ENCODE results near the gene GOLGB1.
"Not testable (repeated sequence)": the region's sequence is repeated elsewhere in the genome, so short reads cannot be mapped to it uniquely, and the experiment has no call there.

The GOLGB1 gene

GRCh38 chr3:121750087-121750415 lies 510 bp upstream of the GOLGB1 start:
- in situ Hi-C loops (cut with MboI; ENCODE audit: low pct_unique_long_range_greater_than_20kb, low sequenced_read_pairs) = no loop called here
- DNase-seq = no peak

- in situ Hi-C loops (cut with MboI; ENCODE audit: low pct_unique_long_range_greater_than_20kb, low sequenced_read_pairs) = no loop called here
- no peak for DNase-seq
These were observed 763 bp downstream of the GOLGB1 start for GRCh38 chr3:121748680-121749275.

GRCh38 chr3:121747976-121748375 lies 1.6 kb downstream of the GOLGB1 start:
- no peak for DNase-seq
- in situ Hi-C loops (cut with MboI; ENCODE audit: low pct_unique_long_range_greater_than_20kb, low sequenced_read_pairs) = no loop called here

GRCh38 chr3:121743106-121743505 lies 6.4 kb downstream of the GOLGB1 start:
- in situ Hi-C loops (cut with MboI; ENCODE audit: low pct_unique_long_range_greater_than_20kb, low sequenced_read_pairs); DNase-seq: not testable (repeated sequence)

DNA sequence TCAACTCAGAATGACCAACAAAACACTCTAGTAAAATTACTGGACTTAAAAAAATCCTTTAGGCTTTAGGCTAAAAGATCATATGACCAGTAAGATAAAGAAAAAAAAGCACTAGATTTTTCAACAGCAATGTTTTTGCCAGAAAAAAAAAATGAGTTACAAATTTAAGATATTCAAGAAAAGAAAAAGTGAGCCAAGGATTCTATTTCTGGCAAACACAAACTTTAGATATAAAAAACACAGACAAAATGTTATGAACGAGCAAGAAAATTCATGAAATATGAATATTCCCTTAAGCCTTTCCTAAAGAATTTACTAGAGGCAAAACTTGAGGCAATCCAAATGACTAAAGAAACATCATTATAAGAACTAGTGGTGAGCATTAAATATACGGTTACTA lies 8.6 kb downstream of the GOLGB1 start:
- no peak for DNase-seq
- in situ Hi-C loops (cut with MboI; ENCODE audit: low pct_unique_long_range_greater_than_20kb, low sequenced_read_pairs) = no loop called here

GRCh38 chr3:121739902-121740301 lies 9.6 kb downstream of the GOLGB1 start:
- in situ Hi-C loops (cut with MboI; ENCODE audit: low pct_unique_long_range_greater_than_20kb, low sequenced_read_pairs) = no loop called here
- no peak for DNase-seq

GRCh38 chr3:121737644-121738043 lies 11.9 kb downstream of the GOLGB1 start:
- in situ Hi-C loops (cut with MboI; ENCODE audit: low pct_unique_long_range_greater_than_20kb, low sequenced_read_pairs) = no loop called here
- no peak for DNase-seq

DNA sequence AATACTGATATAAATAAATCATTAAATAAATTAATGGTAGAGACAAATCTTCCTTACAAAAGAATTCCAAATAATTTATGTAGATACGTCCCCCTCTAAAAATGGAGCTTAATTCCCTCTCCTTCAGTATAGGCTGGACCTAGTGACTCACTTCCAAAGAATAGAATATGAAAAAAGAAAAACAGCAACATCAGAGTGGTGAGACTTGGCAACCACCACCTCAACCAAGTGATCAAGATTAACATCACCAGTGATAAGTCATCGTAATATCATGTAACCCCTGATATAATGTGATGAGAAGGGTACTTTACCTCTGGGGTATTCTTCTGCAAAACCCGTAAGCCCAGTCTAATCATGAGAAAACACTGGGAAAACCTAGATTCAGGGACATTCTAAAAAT lies 13.4 kb downstream of the GOLGB1 start:
- in situ Hi-C loops (cut with MboI; ENCODE audit: low pct_unique_long_range_greater_than_20kb, low sequenced_read_pairs) = no loop called here

GRCh38 chr3:121735047-121735696 lies 14.4 kb downstream of the GOLGB1 start:
- in situ Hi-C loops (cut with MboI; ENCODE audit: low pct_unique_long_range_greater_than_20kb, low sequenced_read_pairs) = no loop called here
- no peak for DNase-seq

More for the DNA sequence above, 13.4 kb downstream of the GOLGB1 start:
- no peak for DNase-seq

DNA sequence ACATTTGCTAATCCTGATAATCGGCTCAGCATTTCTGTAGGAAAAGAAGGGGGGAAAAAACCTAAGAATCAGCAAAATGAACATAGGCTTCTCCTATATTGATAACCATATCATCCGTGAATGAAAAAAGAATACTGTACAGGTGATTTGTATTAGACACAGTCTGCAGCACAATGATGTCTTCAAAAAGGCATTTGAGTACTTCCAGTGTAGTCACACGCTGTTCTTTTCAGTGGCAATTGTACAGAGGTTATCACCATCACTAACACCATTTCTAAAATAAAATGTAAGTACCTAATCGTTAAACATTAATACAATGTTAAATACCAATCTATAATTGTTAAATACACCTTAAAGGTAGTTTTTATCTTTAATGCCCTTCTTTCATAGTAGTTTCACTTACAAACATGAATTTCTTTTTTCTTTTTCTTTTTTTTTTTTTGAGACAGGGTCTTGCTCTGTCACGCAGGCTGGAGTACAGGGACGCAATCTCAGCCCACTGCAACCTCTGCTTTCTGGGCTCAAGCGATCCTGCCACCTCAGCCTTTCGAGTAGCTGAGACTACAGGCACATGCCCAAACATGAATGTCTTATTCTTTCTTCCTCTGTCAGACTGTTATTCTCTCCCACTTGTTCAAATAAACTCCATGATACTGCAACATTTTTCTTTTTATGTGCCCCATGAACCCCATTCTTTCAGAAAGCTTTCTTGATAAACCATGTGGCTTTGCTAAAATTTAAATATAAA lies 18.4 kb downstream of the GOLGB1 start:
- in situ Hi-C loops (cut with MboI; ENCODE audit: low pct_unique_long_range_greater_than_20kb, low sequenced_read_pairs) = no loop called here
- DNase-seq = no peak

- peak; percentile 88 for DNase-seq
- in situ Hi-C loops (cut with MboI; ENCODE audit: low pct_unique_long_range_greater_than_20kb, low sequenced_read_pairs) = no loop called here
These were observed 25.4 kb downstream of the GOLGB1 start for GRCh38 chr3:121724130-121724529.

DNA sequence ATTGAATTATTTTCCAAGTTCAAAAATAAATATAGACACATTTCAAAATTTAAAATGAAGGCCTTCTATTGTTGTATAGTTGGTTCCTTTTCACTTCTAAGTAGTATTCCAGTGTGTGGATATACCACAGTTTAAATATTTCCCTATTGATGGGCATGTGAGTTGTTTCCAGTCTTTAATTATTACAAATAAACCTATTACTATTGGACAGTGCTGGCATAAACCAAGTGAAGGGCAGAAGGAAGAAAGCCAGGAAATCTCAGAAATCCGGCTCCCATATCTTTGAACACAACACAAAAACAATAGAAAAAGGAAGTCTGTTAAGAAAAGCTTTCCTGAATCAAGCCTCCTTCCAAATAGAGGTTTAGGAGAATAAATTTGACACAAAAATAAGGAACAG lies 26.1 kb downstream of the GOLGB1 start:
- no peak for DNase-seq
- in situ Hi-C loops (cut with MboI; ENCODE audit: low pct_unique_long_range_greater_than_20kb, low sequenced_read_pairs) = no loop called here

DNA sequence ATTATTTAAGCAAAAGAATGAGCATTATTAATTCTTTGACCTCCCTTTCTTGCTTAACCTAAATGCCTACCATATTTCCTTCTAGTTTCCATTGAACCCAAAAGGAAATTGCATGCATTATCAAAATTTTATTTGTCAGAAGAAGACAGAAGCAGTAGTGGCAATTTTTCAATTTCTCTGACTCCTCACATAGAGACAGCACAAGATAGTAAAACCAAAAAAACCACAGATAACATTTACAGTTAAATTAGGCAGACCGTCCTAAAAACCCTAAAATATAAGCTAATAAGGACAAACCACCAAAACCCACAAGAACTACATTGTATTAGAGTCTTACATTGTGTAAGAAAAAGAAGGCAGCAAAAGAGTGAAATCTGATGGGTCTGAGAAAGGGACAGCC lies 27.1 kb downstream of the GOLGB1 start:
- in situ Hi-C loops (cut with MboI; ENCODE audit: low pct_unique_long_range_greater_than_20kb, low sequenced_read_pairs) = no loop called here
- DNase-seq = no peak

GRCh38 chr3:121720163-121720562 lies 29.4 kb downstream of the GOLGB1 start:
- in situ Hi-C loops (cut with MboI; ENCODE audit: low pct_unique_long_range_greater_than_20kb, low sequenced_read_pairs) = no loop called here
- DNase-seq = no peak

DNA sequence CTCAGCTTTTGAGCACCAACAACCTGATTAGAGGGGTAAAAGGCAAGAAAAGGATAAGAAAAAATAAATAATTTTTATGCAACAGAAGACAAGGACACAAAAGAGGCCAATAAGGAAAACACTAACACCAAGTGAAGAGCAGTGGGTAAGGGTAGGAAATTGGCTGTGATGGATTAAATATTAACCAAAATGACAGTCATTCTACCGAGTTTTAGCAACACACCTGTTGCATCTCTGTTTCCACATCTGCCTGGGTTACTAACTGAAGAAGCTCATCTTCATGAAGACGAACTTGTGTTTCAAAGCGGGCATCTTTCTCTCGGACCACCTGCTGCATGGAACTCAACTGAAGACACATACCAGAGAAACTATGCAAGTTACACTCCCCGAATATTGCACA lies 30.1 kb downstream of the GOLGB1 start:
- in situ Hi-C loops (cut with MboI; ENCODE audit: low pct_unique_long_range_greater_than_20kb, low sequenced_read_pairs) = no loop called here

GRCh38 chr3:121718205-121718846 lies 31.2 kb downstream of the GOLGB1 start:
- DNase-seq = no peak
- in situ Hi-C loops (cut with MboI; ENCODE audit: low pct_unique_long_range_greater_than_20kb, low sequenced_read_pairs) = no loop called here

More for the DNA sequence above, 30.1 kb downstream of the GOLGB1 start:
- DNase-seq = no peak

DNA sequence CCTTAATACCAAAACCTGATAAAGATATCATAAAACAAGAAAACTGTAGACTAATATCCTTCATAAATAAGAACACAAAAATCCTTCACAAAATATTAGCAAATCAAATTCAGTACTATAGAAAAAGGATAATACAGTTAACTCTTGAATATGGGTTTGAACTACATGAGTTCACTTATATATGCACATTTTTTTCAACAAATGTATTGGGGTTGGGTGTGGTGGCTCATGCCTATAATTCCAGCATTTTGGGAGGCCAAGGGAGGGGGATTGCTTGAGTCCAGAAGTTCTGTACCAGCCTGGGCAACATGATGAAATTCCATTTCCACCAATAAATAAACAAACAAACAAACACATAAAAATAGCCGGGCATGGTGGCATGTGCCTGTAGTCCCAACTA lies 39.2 kb downstream of the GOLGB1 start:
- DNase-seq = no peak
- in situ Hi-C loops (cut with MboI; ENCODE audit: low pct_unique_long_range_greater_than_20kb, low sequenced_read_pairs) = no loop called here

GRCh38 chr3:121707531-121708273 lies 41.8 kb downstream of the GOLGB1 start:
- in situ Hi-C loops (cut with MboI; ENCODE audit: low pct_unique_long_range_greater_than_20kb, low sequenced_read_pairs) = no loop called here
- no peak for DNase-seq

- in situ Hi-C loops (cut with MboI; ENCODE audit: low pct_unique_long_range_greater_than_20kb, low sequenced_read_pairs) = no loop called here
- no peak for DNase-seq
These were observed 44.0 kb downstream of the GOLGB1 start for GRCh38 chr3:121705541-121705940.

Measured in KBM-7 (cell line).